GM23248 (cell line): ENCODE data around the gene VAV2. TPM values are rescaled to one million over a fixed set of nuclear protein-coding genes. Genes with fewer than 3 reads are reported as not detected.
"Not testable (repeated sequence)": the region's sequence is repeated elsewhere in the genome, so short reads cannot be mapped to it uniquely, and the experiment has no call there.

Experiments
- DNase-seq: peaks from one replicate; pipeline ENCODE4 v3.0.0-alpha.2; 2015
- H2AFZ ChIP-seq: fragments of 200-600 bp; sonication (generic); 2 replicates; pipeline ENCODE4 v1.6.1; 2016; ENCODE audit warnings: antibody characterized with exemption
- H3F3A ChIP-seq: fragments of 200-600 bp; sonication (generic); 2 replicates; pipeline ENCODE4 v1.6.1; 2016; ENCODE audit warnings: mild to moderate bottlenecking, antibody characterized with exemption, mixed run types; ENCODE audit not compliant: insufficient read depth
- H3K27ac ChIP-seq: fragments of 200-600 bp; sonication (generic); 2 replicates; pipeline ENCODE4 v1.5.1; 2016; ENCODE audit warnings: mild to moderate bottlenecking
- H3K27me3 ChIP-seq: fragments of 200-600 bp; sonication (generic); replicated peaks from 2 replicates; pipeline ENCODE4 v1.6.1; 2016; ENCODE audit warnings: mild to moderate bottlenecking; ENCODE audit not compliant: insufficient read depth
- H3K36me3 ChIP-seq: fragments of 200-600 bp; sonication (generic); 2 replicates; pipeline ENCODE4 v1.6.1; 2016; ENCODE audit warnings: low read depth, mild to moderate bottlenecking
- H3K4me1 ChIP-seq: fragments of 200-600 bp; sonication (generic); 2 replicates; pipeline ENCODE4 v1.6.1; 2016; ENCODE audit warnings: mild to moderate bottlenecking; ENCODE audit not compliant: insufficient read depth
- H3K4me2 ChIP-seq: fragments of 200-600 bp; sonication (generic); one replicate; pipeline ENCODE4 v1.6.1; 2016; ENCODE audit warnings: mild to moderate bottlenecking; ENCODE audit not compliant: unreplicated experiment
- H3K4me3 ChIP-seq: fragments of 200-600 bp; sonication (generic); 2 replicates; pipeline ENCODE4 v1.5.1; 2016; ENCODE audit warnings: mild to moderate bottlenecking
- H3K79me2 ChIP-seq: fragments of 200-600 bp; sonication (generic); 2 replicates; pipeline ENCODE4 v1.6.1; 2016; ENCODE audit warnings: mild to moderate bottlenecking; ENCODE audit not compliant: insufficient read depth
- H3K9ac ChIP-seq: fragments of 200-600 bp; sonication (generic); 2 replicates; pipeline ENCODE4 v1.6.1; 2016; ENCODE audit warnings: mild to moderate bottlenecking
- H3K9me2 ChIP-seq: fragments of 200-600 bp; sonication (generic); 2 replicates; pipeline ENCODE4 v1.6.1; 2016; ENCODE audit warnings: mixed run types, mild to moderate bottlenecking, moderate library complexity; ENCODE audit not compliant: insufficient read depth
- H3K9me3 ChIP-seq: fragments of 200-600 bp; sonication (generic); one replicate; pipeline ENCODE4 v1.6.1; 2017; ENCODE audit warnings: low read depth
- H4K20me1 ChIP-seq: fragments of 200-600 bp; sonication (generic); 2 replicates; pipeline ENCODE4 v1.6.0; 2016; ENCODE audit not compliant: insufficient read depth
- EZH2 ChIP-seq: fragments of 200-600 bp; sonication (generic); IDR thresholded peaks from 2 replicates; pipeline ENCODE4 v1.6.1; 2018; ENCODE audit warnings: antibody characterized with exemption, mild to moderate bottlenecking; ENCODE audit not compliant: insufficient read depth, poor library complexity, severe bottlenecking
- EZH2phosphoT487 ChIP-seq: fragments of 200-600 bp; sonication (generic); IDR thresholded peaks from 2 replicates; pipeline ENCODE4 v1.6.1; 2018; ENCODE audit warnings: antibody characterized with exemption, moderate library complexity, mild to moderate bottlenecking, low read depth; ENCODE audit not compliant: insufficient read depth
- WGBS, 2 experiments: methylation state at CpG; one replicate each; pipeline ENCODE4 v1.1.6; 2015 to 2017; ENCODE audit warnings: low lambda C conversion rate in 2 of 2, low coverage in 1 of 2; ENCODE audit errors: missing lambda C conversion rate in 2 of 2; 5-methylcytosine and 5-hydroxymethylcytosine counted together
- in situ Hi-C: fragments of 300-500 bp; cut with MboI; formaldehyde crosslinking; loops from 2 replicates; pipeline ENCODE4 v1.15.0; 2020
- polyA plus RNA-seq: library from polyadenylated mRNA; unstranded; fragments of >200 nt; fragmentation: Nextera tagmentation; extraction: Ambion mirVana; gene quantifications from 2 replicates; pipeline ENCODE4 v1.2.1, GENCODE V29; 2016
- total RNA-seq: library from RNA; depleted of rRNA; stranded (reverse); fragments of >200 nt; shearing (Covaris generic); gene quantifications from 2 replicates; pipeline ENCODE4 v1.2.3, GENCODE V29; 2014

Gene VAV2
- total and polyA plus RNA-seq, 2 experiments from 2014 or later, result 6.7 to 9.0 TPM

- Histone ChIP-seq H3F3A (no peaks in the 10 kb centered on the region), H3K79me2 (no peaks in the 10 kb centered on the region), H3K4me3 (no peak overlapping the region), H3K4me1 (no peaks in the 10 kb centered on the region), H4K20me1 (no peaks in the 10 kb centered on the region), H3K27me3 (peaks cover 26% of the 10 kb centered on the region), H3K9me2 (no peaks in the 10 kb centered on the region), H3K4me2 (no peak overlapping the region), H3K9me3 (no peaks in the 10 kb centered on the region), H3K36me3 (no peaks in the 10 kb centered on the region), H2AFZ (no peak overlapping the region), H3K27ac (no peak overlapping the region), H3K9ac (no peak overlapping the region)
- no peak for DNase-seq
- in situ Hi-C loops, result no loop called here
- TF ChIP-seq EZH2phosphoT487, result no peak
- TF ChIP-seq EZH2, result no peak
- WGBS, 2 experiments, result 62 to 69% methylated on average over 6 of the region's 6 CpGs
These were observed 237.9 kb downstream of the VAV2 start for GRCh38 chr9:133754187-133754586.

DNA sequence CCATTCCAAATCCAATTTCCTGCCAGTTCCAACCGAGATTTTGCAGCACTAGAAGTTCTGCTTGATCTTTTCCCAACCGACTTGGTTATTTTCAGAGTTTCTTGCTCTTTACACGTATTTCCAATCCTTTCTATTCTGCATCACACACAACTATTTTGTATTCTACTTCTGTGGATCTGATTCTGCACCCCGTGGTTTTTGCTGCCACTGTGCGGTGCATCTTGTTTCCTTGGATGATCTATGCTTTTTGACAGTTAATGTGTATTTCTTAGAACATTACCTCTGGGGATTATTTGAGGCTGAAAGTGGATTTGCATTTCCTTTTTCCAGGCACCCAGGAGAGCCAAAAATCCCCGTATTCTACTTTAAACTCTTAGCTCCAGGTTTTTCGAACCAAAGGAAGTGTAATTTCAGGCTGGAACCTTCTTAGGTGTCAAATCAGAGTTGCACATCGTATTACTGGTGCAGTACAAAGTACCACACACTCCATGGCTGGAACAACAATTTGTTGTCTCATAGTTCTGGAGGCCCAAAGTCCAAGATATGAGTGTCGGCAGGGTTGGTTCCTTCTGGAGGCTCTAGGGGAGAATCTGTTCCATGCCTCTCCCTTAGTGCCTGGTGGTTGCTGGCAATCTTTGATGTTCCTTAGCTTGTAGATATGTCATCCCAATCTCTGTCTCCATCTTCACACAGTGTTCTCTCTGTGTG lies 239.2 kb downstream of the VAV2 start:
- Histone ChIP-seq H3K4me3 (no peak overlapping the region), H2AFZ (no peak overlapping the region)
- TF ChIP-seq EZH2phosphoT487 (no peak), EZH2 (no peak)

GRCh38 chr9:133750982-133751649 lies 241.0 kb downstream of the VAV2 start:
- 67 to 70% methylated on average over 9 of the region's 9 CpGs for WGBS, 2 experiments
- Histone ChIP-seq H3K9ac (no peak overlapping the region), H3K9me3 (no peaks in the 10 kb centered on the region), H3K4me1 (no peaks in the 10 kb centered on the region), H3K4me2 (no peak overlapping the region), H3K27me3 (peaks cover 51% of the 10 kb centered on the region), H2AFZ (no peak overlapping the region), H3K27ac (no peak overlapping the region), H3K9me2 (no peaks in the 10 kb centered on the region), H4K20me1 (no peaks in the 10 kb centered on the region), H3K36me3 (no peaks in the 10 kb centered on the region), H3K4me3 (no peak overlapping the region), H3K79me2 (no peaks in the 10 kb centered on the region), H3F3A (no peaks in the 10 kb centered on the region)
- no peak for DNase-seq
- TF ChIP-seq EZH2 (no peak), EZH2phosphoT487 (no peak)
- in situ Hi-C loops, result no loop called here

More for the DNA sequence above, 239.2 kb downstream of the VAV2 start:
- no peak for DNase-seq
- no peak overlapping the region for H3K9ac ChIP-seq
- no peak overlapping the region for H3K27ac ChIP-seq
- in situ Hi-C loops, result no loop called here
- no peaks in the 10 kb centered on the region for H3K36me3 ChIP-seq
- no peaks in the 10 kb centered on the region for H4K20me1 ChIP-seq
- peaks cover 38% of the 10 kb centered on the region for H3K27me3 ChIP-seq
- 43 to 48% methylated on average over 9 of the region's 9 CpGs for WGBS, 2 experiments
- no peaks in the 10 kb centered on the region for H3K9me3 ChIP-seq
- no peaks in the 10 kb centered on the region for H3K79me2 ChIP-seq
- no peaks in the 10 kb centered on the region for H3K4me1 ChIP-seq
- H3K4me2 ChIP-seq, result no peak overlapping the region
- no peaks in the 10 kb centered on the region for H3F3A ChIP-seq
- H3K9me2 ChIP-seq, result no peaks in the 10 kb centered on the region

DNA sequence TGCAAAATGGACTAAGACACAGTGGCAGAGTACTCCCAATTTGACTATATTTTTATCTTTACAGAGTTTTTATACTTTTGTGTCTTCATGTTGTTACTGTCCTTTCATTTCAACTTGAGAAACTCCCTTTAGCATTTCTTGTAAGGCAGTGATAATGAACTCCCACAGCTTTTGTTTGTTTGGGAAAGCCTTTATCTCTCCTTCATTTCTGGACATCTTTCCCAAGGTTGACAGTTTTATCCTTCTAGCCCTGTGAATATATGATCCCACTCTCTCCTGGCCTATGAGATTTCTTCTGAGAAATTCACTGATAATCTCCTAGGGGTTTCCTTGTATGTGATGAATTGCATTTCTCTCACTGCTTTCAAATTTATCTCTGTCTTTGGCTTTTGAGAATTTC lies 244.8 kb downstream of the VAV2 start:
- Histone ChIP-seq H3K36me3 (no peaks in the 10 kb centered on the region), H3K9ac (no peak overlapping the region), H4K20me1 (no peaks in the 10 kb centered on the region), H3K27me3 (peaks cover 61% of the 10 kb centered on the region), H3K4me2 (no peak overlapping the region), H3K4me1 (no peaks in the 10 kb centered on the region), H3K27ac (no peak overlapping the region), H3F3A (no peaks in the 10 kb centered on the region), H3K9me2 (no peaks in the 10 kb centered on the region), H3K79me2 (no peaks in the 10 kb centered on the region), H3K4me3 (no peak overlapping the region), H3K9me3 (no peaks in the 10 kb centered on the region), H2AFZ (no peak overlapping the region)
- in situ Hi-C loops, result no loop called here
- TF ChIP-seq EZH2phosphoT487 (no peak), EZH2 (no peak)
- DNase-seq, result no peak

DNA sequence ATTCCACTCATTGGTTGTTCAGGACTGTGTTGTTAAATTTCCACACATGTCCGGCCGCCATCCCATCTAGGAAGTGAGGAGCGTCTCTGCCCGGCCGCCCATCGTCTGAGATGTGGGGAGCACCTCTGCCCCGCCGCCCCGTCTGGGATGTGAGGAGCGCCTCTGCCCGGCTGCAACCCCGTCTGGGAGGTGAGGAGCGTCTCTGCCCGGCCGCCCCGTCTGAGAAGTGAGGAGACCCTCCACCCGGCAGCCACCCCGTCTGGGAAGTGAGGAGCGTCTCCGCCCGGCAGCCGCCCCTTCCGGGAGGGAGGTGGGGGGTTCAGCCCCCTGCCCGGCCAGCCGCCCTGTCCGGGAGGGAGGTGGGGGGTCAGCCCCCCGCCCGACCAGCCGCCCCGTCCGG lies 247.6 kb downstream of the VAV2 start:
- H2AFZ ChIP-seq, H3K79me2 ChIP-seq, H3K27ac ChIP-seq, H3K9ac ChIP-seq, H3K4me3 ChIP-seq, H3K4me1 ChIP-seq, DNase-seq, H3F3A ChIP-seq, H3K9me2 ChIP-seq, H4K20me1 ChIP-seq, H3K9me3 ChIP-seq, in situ Hi-C loops, H3K36me3 ChIP-seq, H3K4me2 ChIP-seq: not testable (repeated sequence)
- H3K27me3 ChIP-seq, result peaks cover 56% of the 10 kb centered on the region
- WGBS, 2 experiments, result 79 to 80% methylated on average over 12 to 23 of the region's 31 CpGs
